Endodermal cell (in vitro differentiated cells): ENCODE measurements around the gene HES5. TPM values are rescaled to one million over a fixed set of nuclear protein-coding genes. Genes with fewer than 3 reads are reported as not detected.

Source experiments
- DNase-seq: peaks from one replicate; pipeline ENCODE4 v3.0.0-alpha.2; 2017
- H3K27ac ChIP-seq: 2 replicates; pipeline ENCODE4 v1.5.1; 2013; ENCODE audit warnings: mild to moderate bottlenecking, low read depth, low read length, moderate library complexity
- H3K27me3 ChIP-seq: 2 replicates; pipeline ENCODE4 v1.6.1; 2013; ENCODE audit warnings: mild to moderate bottlenecking, low read length, moderate library complexity; ENCODE audit not compliant: insufficient read depth, control insufficient read depth, poor library complexity, severe bottlenecking
- H3K36me3 ChIP-seq: 2 replicates; pipeline ENCODE4 v1.7.0; 2013; ENCODE audit warnings: mild to moderate bottlenecking, low read length, moderate library complexity; ENCODE audit not compliant: control insufficient read depth, insufficient read depth
- H3K4me1 ChIP-seq: one replicate; pipeline ENCODE4 v1.7.0; 2013; ENCODE audit warnings: low read length; ENCODE audit not compliant: control insufficient read depth, insufficient read depth
- H3K4me3 ChIP-seq: 2 replicates; pipeline ENCODE4 v1.5.1; 2013; ENCODE audit warnings: mild to moderate bottlenecking, low read length, moderate library complexity
- H3K9ac ChIP-seq: 2 replicates; pipeline ENCODE4 v1.6.1; 2013; ENCODE audit warnings: mild to moderate bottlenecking, low read length, moderate library complexity; ENCODE audit not compliant: poor library complexity, severe bottlenecking; ENCODE audit errors: extremely low read depth
- H3K9me3 ChIP-seq: 2 replicates; pipeline ENCODE4 v1.6.1; 2013; ENCODE audit warnings: mild to moderate bottlenecking, low read length, moderate library complexity; ENCODE audit not compliant: control insufficient read depth
- H3K27ac Mint-ChIP-seq: 2 replicates; pipeline ENCODE4 v1.8.0; 2020; ENCODE audit warnings: mixed read lengths
- H3K27me3 Mint-ChIP-seq: 2 replicates; pipeline ENCODE4 v1.8.0; 2021; ENCODE audit warnings: mild to moderate bottlenecking, mixed read lengths; ENCODE audit not compliant: insufficient read depth
- H3K36me3 Mint-ChIP-seq: 2 replicates; pipeline ENCODE4 v1.8.0; 2020; ENCODE audit warnings: low read depth, mixed read lengths
- H3K4me1 Mint-ChIP-seq: 2 replicates; pipeline ENCODE4 v1.8.0; 2020; ENCODE audit warnings: mixed read lengths
- H3K4me3 Mint-ChIP-seq: 2 replicates; pipeline ENCODE4 v1.8.0; 2020; ENCODE audit warnings: mild to moderate bottlenecking, moderate library complexity, mixed read lengths
- H3K9me3 Mint-ChIP-seq: 2 replicates; pipeline ENCODE4 v1.8.0; 2020; ENCODE audit warnings: mild to moderate bottlenecking, mixed read lengths
- WGBS, 2 experiments: methylation state at CpG; one replicate each; pipeline versions ENCODE4 v1.1.5 to v1.1.7; 2013; ENCODE audit warnings: missing lambda C conversion rate in 2 of 2, mixed read lengths in 1 of 2; ENCODE audit not compliant: insufficient coverage in 1 of 2, insufficient read length in 1 of 2; 5-methylcytosine and 5-hydroxymethylcytosine counted together
- total RNA-seq, 2 donors: library from RNA; stranded (reverse); fragmentation: NEBNext Ultra II Directional in 1 of 2; extraction: Animal tissue kit (Norgen Biotek cat#: 25700) in 1 of 2; gene quantifications; 2 replicates in 1 of 2; 3 replicates in 1 of 2; pipeline ENCODE4 v1.2.1, GENCODE V29; 2021
- TF ChIP-seq, protein P1 (sequence below): fragments of 200-600 bp; sonication (generic); conservative IDR thresholded peaks from 2 replicates; pipeline ENCODE4 v1.5.0; 2021; ENCODE audit warnings: antibody characterized with exemption, mild to moderate bottlenecking

HES5 gene
- total RNA-seq, 2 donors from 2014 or later = not detected

- Histone ChIP-seq H3K4me3 (no peak overlapping the region), H3K9ac (no peak overlapping the region), H3K27ac (no peak overlapping the region), H3K9me3 (no peaks in the 10 kb centered on the region), H3K4me1 (no peaks in the 10 kb centered on the region), H3K36me3 (peaks cover 36% of the 10 kb centered on the region), H3K27me3 (no peaks in the 10 kb centered on the region)
- no peak overlapping the region for H3K4me3 Mint-ChIP-seq
- TF ChIP-seq, protein P1, sequence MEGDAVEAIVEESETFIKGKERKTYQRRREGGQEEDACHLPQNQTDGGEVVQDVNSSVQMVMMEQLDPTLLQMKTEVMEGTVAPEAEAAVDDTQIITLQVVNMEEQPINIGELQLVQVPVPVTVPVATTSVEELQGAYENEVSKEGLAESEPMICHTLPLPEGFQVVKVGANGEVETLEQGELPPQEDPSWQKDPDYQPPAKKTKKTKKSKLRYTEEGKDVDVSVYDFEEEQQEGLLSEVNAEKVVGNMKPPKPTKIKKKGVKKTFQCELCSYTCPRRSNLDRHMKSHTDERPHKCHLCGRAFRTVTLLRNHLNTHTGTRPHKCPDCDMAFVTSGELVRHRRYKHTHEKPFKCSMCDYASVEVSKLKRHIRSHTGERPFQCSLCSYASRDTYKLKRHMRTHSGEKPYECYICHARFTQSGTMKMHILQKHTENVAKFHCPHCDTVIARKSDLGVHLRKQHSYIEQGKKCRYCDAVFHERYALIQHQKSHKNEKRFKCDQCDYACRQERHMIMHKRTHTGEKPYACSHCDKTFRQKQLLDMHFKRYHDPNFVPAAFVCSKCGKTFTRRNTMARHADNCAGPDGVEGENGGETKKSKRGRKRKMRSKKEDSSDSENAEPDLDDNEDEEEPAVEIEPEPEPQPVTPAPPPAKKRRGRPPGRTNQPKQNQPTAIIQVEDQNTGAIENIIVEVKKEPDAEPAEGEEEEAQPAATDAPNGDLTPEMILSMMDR = no peak
- no peaks in the 10 kb centered on the region for H3K4me1 Mint-ChIP-seq
- DNase-seq = no peak
- no peak overlapping the region for H3K27ac Mint-ChIP-seq
- 92 to 95% methylated on average over 7 to 11 of the region's 11 CpGs for WGBS, 2 experiments
- no peaks in the 10 kb centered on the region for H3K9me3 Mint-ChIP-seq
- H3K36me3 Mint-ChIP-seq = peaks cover 29% of the 10 kb centered on the region
- H3K27me3 Mint-ChIP-seq = no peaks in the 10 kb centered on the region
Observed at GRCh38 chr1:2515763-2516080, 14.3 kb downstream of the HES5 start.

- Mint-ChIP-seq H3K27me3 (no peaks in the 10 kb centered on the region), H3K36me3 (peaks cover 31% of the 10 kb centered on the region), H3K27ac (no peak overlapping the region), H3K4me3 (no peak overlapping the region), H3K9me3 (no peaks in the 10 kb centered on the region), H3K4me1 (no peaks in the 10 kb centered on the region)
- no peak overlapping the region for H3K9ac ChIP-seq
- TF ChIP-seq, protein P1 = peak; percentile 62
- 94 to 97% methylated on average over 42 to 45 of the region's 45 CpGs for WGBS, 2 experiments
- H3K4me3 ChIP-seq = no peak overlapping the region
- no peaks in the 10 kb centered on the region for H3K4me1 ChIP-seq
- no peaks in the 10 kb centered on the region for H3K27me3 ChIP-seq
- no peaks in the 10 kb centered on the region for H3K9me3 ChIP-seq
- H3K27ac ChIP-seq = no peak overlapping the region
- H3K36me3 ChIP-seq = peaks cover 33% of the 10 kb centered on the region
- no peak for DNase-seq
Observed at GRCh38 chr1:2514863-2515762, 14.9 kb downstream of the HES5 start.

- no peaks in the 10 kb centered on the region for H3K9me3 ChIP-seq
- Mint-ChIP-seq H3K36me3 (peaks cover 37% of the 10 kb centered on the region), H3K9me3 (no peaks in the 10 kb centered on the region), H3K4me1 (no peaks in the 10 kb centered on the region), H3K27me3 (no peaks in the 10 kb centered on the region), H3K27ac (no peak overlapping the region), H3K4me3 (no peak overlapping the region)
- no peak for DNase-seq
- H3K36me3 ChIP-seq = peaks cover 28% of the 10 kb centered on the region
- TF ChIP-seq, protein P1 = no peak
- H3K4me3 ChIP-seq = no peak overlapping the region
- H3K4me1 ChIP-seq = no peaks in the 10 kb centered on the region
- no peak overlapping the region for H3K27ac ChIP-seq
- no peak overlapping the region for H3K9ac ChIP-seq
- H3K27me3 ChIP-seq = no peaks in the 10 kb centered on the region
- WGBS, 2 experiments = 96 to 97% methylated on average over 32 to 43 of the region's 43 CpGs
Observed at GRCh38 chr1:2513939-2514652, 16.0 kb downstream of the HES5 start.
